GM21381 (cell line): ENCODE results near the gene DEDD2.
A peak's percentile ranks its signal among the peaks of the same experiment; 100 is the strongest.

Experiments
- ATAC-seq: cut with Tn5 transposase; IDR thresholded peaks from one replicate; pipeline ENCODE4 v1.9.1; 2021; ENCODE audit warnings: mild to moderate bottlenecking, moderate library complexity; ENCODE audit not compliant: unreplicated experiment

Gene DEDD2

GRCh38 chr19:42229855-42230351 lies 12.4 kb upstream of the DEDD2 start:
- no peak for ATAC-seq

- ATAC-seq: no peak
These were observed 11.9 kb upstream of the DEDD2 start for GRCh38 chr19:42229301-42229854.

- no peak for ATAC-seq
These were observed 11.2 kb upstream of the DEDD2 start for GRCh38 chr19:42228641-42229040.

GRCh38 chr19:42226886-42227285 lies 9.4 kb upstream of the DEDD2 start:
- ATAC-seq: no peak

GRCh38 chr19:42225718-42226292 lies 8.3 kb upstream of the DEDD2 start:
- ATAC-seq: no peak

GRCh38 chr19:42224940-42225717 lies 7.7 kb upstream of the DEDD2 start:
- ATAC-seq: no peak

GRCh38 chr19:42220751-42221097 lies 3.2 kb upstream of the DEDD2 start:
- no peak for ATAC-seq

- peak; percentile 66 for ATAC-seq
These were observed 2.6 kb upstream of the DEDD2 start, which contains the start of gene ZNF526 for GRCh38 chr19:42219812-42220750. Gene ZNF526, plus strand, starts transcription at chr19:42220312. Its CDS starts 4,092 bp downstream, at chr19:42224404.

GRCh38 chr19:42216653-42217519 lies 591 bp downstream of the DEDD2 start:
- no peak for ATAC-seq

GRCh38 chr19:42214810-42215485 lies 2.5 kb downstream of the DEDD2 start:
- ATAC-seq: no peak

- no peak for ATAC-seq
These were observed 4.6 kb downstream of the DEDD2 start for GRCh38 chr19:42212886-42213285.

GRCh38 chr19:42208612-42209011 lies 8.9 kb downstream of the DEDD2 start:
- ATAC-seq: no peak

GRCh38 chr19:42207767-42208271 lies 9.7 kb downstream of the DEDD2 start:
- ATAC-seq: no peak

GRCh38 chr19:42206871-42207755 lies 10.4 kb downstream of the DEDD2 start:
- ATAC-seq: no peak

- ATAC-seq: no peak
These were observed 12.8 kb downstream of the DEDD2 start for GRCh38 chr19:42204664-42205063.

GRCh38 chr19:42203700-42204099 lies 13.8 kb downstream of the DEDD2 start:
- ATAC-seq: no peak

- no peak for ATAC-seq
These were observed 15.1 kb downstream of the DEDD2 start for GRCh38 chr19:42202290-42202880.
